Smooth muscle cell (in vitro differentiated cells): ENCODE measurements around the gene BLID. TPM values are rescaled to one million over a fixed set of nuclear protein-coding genes. Genes with fewer than 3 reads are reported as not detected.

Experiments
- DNase-seq: peaks from one replicate; lab custom pipeline; 2025; ENCODE audit not compliant: unreplicated experiment; lab: John Stamatoyannopoulos, UW
- H2AFZ ChIP-seq: fragments of 200-600 bp; sonication (generic); 2 replicates; pipeline ENCODE4 v1.6.0; 2016; ENCODE audit warnings: antibody characterized with exemption, low read depth, mild to moderate bottlenecking
- H3F3A ChIP-seq: fragments of 200-600 bp; sonication (generic); 2 replicates; pipeline ENCODE4 v1.6.0; 2017; ENCODE audit warnings: antibody characterized with exemption, low read depth
- H3K27ac ChIP-seq: fragments of 200-600 bp; sonication (generic); 2 replicates; pipeline ENCODE4 v1.5.1; 2016; ENCODE audit warnings: low read depth, mild to moderate bottlenecking
- H3K27me3 ChIP-seq: fragments of 200-600 bp; sonication (generic); 2 replicates; pipeline ENCODE4 v1.6.1; 2016; ENCODE audit warnings: low read depth, mild to moderate bottlenecking
- H3K36me3 ChIP-seq: fragments of 200-600 bp; sonication (generic); 2 replicates; pipeline ENCODE4 v1.5.1; 2016; ENCODE audit warnings: low read depth
- H3K4me1 ChIP-seq: fragments of 200-600 bp; sonication (generic); 2 replicates; pipeline ENCODE4 v1.5.1; 2016; ENCODE audit warnings: low read depth
- H3K4me2 ChIP-seq: fragments of 200-600 bp; sonication (generic); 2 replicates; pipeline ENCODE4 v1.6.0; 2016; ENCODE audit warnings: mild to moderate bottlenecking
- H3K4me3 ChIP-seq: fragments of 200-600 bp; sonication (generic); 2 replicates; pipeline ENCODE4 v1.5.1; 2016; ENCODE audit warnings: mild to moderate bottlenecking
- H3K79me2 ChIP-seq: fragments of 200-600 bp; sonication (generic); 2 replicates; pipeline ENCODE4 v1.6.0; 2016; ENCODE audit warnings: low read depth, mild to moderate bottlenecking
- H3K9ac ChIP-seq: fragments of 200-600 bp; sonication (generic); 2 replicates; pipeline ENCODE4 v1.6.0; 2016; ENCODE audit warnings: low read depth
- H3K9me3 ChIP-seq: fragments of 200-600 bp; sonication (generic); replicated peaks from 2 replicates; pipeline ENCODE4 v1.5.1; 2016; ENCODE audit warnings: low read depth
- H4K20me1 ChIP-seq: fragments of 200-600 bp; sonication (generic); 2 replicates; pipeline ENCODE4 v1.6.0; 2016; ENCODE audit warnings: low read depth
- CTCF ChIP-seq: fragments of 200-600 bp; sonication (generic); IDR thresholded peaks from 2 replicates; pipeline ENCODE4 v1.5.1; 2017; ENCODE audit warnings: borderline replicate concordance, mild to moderate bottlenecking, antibody characterized with exemption; ENCODE audit not compliant: insufficient read depth, poor library complexity, severe bottlenecking
- WGBS: methylation state at CpG from one replicate; pipeline ENCODE4 v1.1.7; 2016; ENCODE audit warnings: low lambda C conversion rate; 5-methylcytosine and 5-hydroxymethylcytosine counted together
- polyA plus RNA-seq: library from polyadenylated mRNA; unstranded; fragments of >200 nt; fragmentation: Nextera tagmentation; extraction: Ambion mirVana; gene quantifications from 2 replicates; pipeline ENCODE4 v1.2.1, GENCODE V29; 2016
- total RNA-seq: library from RNA; depleted of rRNA; stranded (reverse); fragments of >200 nt; gene quantifications from 2 replicates; pipeline ENCODE4 v1.2.3, GENCODE V29; 2014

Gene BLID
- total and polyA plus RNA-seq, 2 experiments from 2014 or later: 0.18 to 4.7 TPM

GRCh38 chr11:122158171-122158570 is 42.2 kb upstream of the BLID start:
- H4K20me1 ChIP-seq: no peaks in the 10 kb centered on the region

GRCh38 chr11:122157653-122158161 is 41.7 kb upstream of the BLID start:
- peaks cover 98% of the 10 kb centered on the region for H3K79me2 ChIP-seq
- H3F3A ChIP-seq: no peaks in the 10 kb centered on the region
- no peaks in the 10 kb centered on the region for H4K20me1 ChIP-seq
- WGBS: 92% methylated on average over 4 of the region's 4 CpGs
- no peak overlapping the region for H2AFZ ChIP-seq
- H3K9ac ChIP-seq: peak overlapping the region; percentile 19
- H3K4me1 ChIP-seq: peaks cover 20% of the 10 kb centered on the region
- no peaks in the 10 kb centered on the region for H3K27me3 ChIP-seq
- peak overlapping the region; percentile 23 for H3K4me3 ChIP-seq
- no peak for DNase-seq
- peak overlapping the region; percentile 23 for H3K27ac ChIP-seq
- H3K9me3 ChIP-seq: no peaks in the 10 kb centered on the region
- H3K4me2 ChIP-seq: peak overlapping the region; percentile 58
- no peaks in the 10 kb centered on the region for H3K36me3 ChIP-seq
- no peak for TF ChIP-seq CTCF

More at GRCh38 chr11:122158171-122158570, 42.2 kb upstream of the BLID start:
- no peaks in the 10 kb centered on the region for H3K36me3 ChIP-seq
- peak overlapping the region; percentile 58 for H3K4me2 ChIP-seq
- H3K27ac ChIP-seq: peak overlapping the region; percentile 47
- 71% methylated on average over 3 of the region's 4 CpGs for WGBS
- no peaks in the 10 kb centered on the region for H3K27me3 ChIP-seq
- TF ChIP-seq CTCF: no peak
- H3K4me1 ChIP-seq: peaks cover 20% of the 10 kb centered on the region
- no peak overlapping the region for H3K9ac ChIP-seq
- peaks cover 98% of the 10 kb centered on the region for H3K79me2 ChIP-seq
- H3K4me3 ChIP-seq: no peak overlapping the region
- no peaks in the 10 kb centered on the region for H3K9me3 ChIP-seq
- H3F3A ChIP-seq: no peaks in the 10 kb centered on the region
- no peak overlapping the region for H2AFZ ChIP-seq
- DNase-seq: no peak

- no peak overlapping the region for H2AFZ ChIP-seq
- H3K9me3 ChIP-seq: no peaks in the 10 kb centered on the region
- H3K27ac ChIP-seq: no peak overlapping the region
- H3K4me3 ChIP-seq: peak overlapping the region; percentile 23
- 93% methylated on average over 7 of the region's 7 CpGs for WGBS
- TF ChIP-seq CTCF: no peak
- peaks cover 3% of the 10 kb centered on the region for H3K36me3 ChIP-seq
- DNase-seq: no peak
- no peak overlapping the region for H3K9ac ChIP-seq
- peaks cover 20% of the 10 kb centered on the region for H3K4me1 ChIP-seq
- peak overlapping the region; percentile 58 for H3K4me2 ChIP-seq
- no peaks in the 10 kb centered on the region for H4K20me1 ChIP-seq
- H3K27me3 ChIP-seq: no peaks in the 10 kb centered on the region
- H3F3A ChIP-seq: no peaks in the 10 kb centered on the region
- peaks cover 98% of the 10 kb centered on the region for H3K79me2 ChIP-seq
These were observed 40.9 kb upstream of the BLID start for GRCh38 chr11:122156940-122157382.
